HUDEP-2 (cell line): ENCODE data around the gene MAGI2.

Source experiments
- DNase-seq, 76 experiments: peaks; one replicate each; lab custom pipeline; 2025; ENCODE audit not compliant: unreplicated experiment in 76 of 76; lab: John Stamatoyannopoulos, UW

The MAGI2 gene

DNA sequence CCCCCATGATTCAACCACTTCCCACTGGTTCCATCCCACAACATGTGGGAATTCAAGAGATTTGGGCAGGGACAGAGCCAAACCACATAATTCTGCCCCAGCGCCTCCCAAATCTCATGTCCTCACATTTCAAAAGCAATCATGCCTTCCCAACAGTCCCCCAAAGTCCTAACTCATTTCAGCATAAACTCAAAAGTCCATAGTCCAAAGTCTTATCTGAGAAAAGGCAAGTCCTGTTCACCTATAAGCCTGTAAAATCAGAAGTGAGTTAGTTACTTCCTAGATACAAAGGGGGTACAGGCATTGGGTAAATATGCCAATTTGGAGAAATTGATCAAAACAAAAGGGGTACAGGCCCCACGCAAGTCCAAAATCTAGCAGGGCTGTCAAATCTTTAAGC, 272.9 kb downstream of the MAGI2 start:
- no peak for DNase-seq

DNA sequence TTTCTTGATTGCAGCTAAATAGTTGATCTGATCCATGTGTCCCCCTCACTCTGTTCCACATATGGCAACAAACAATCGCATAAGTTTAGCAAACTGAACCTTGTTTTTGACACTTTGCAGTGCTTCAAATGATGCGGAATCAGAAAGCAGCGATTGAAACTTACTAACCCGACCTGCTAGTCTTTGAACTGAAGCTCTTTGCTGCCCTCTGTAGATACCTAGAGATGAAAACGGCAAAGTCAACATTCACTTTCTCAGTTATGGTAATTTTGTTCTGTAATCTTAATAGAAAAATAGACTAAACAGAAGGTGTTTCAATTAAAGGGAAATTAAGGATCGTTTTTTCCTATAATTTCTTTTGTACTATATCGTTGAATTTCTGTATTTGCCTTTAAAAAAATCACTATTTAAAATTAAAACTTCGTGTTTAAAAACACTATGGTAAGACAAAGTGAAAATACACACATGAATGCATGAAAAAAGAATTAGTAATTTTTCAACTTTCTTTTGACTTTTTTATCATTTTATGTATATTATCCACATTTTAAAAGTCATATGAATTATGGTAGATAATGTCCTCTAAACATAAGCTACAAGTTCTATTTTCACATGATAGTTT, 276.5 kb downstream of the MAGI2 start:
- peak in 9 of 76 experiments; percentile 0 to 16 (median 5) for DNase-seq

DNA sequence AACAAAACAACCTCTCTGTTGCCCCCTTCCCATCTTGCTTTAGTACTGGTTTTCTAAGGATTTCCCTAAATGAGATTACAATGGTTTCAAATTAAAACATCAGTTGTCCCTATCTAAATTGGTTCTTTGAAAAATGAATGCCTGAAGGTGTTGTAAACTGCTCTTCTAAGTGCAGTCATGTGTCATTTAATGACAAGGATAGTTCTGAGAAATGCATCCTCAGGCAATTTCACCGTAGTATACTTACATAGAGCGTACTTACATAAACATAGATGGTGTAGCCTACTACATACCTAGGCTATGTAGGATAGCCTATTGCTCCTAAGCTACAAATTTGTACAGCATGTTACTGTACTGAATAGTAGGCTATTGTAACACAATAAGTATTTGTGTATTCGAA, 278.1 kb downstream of the MAGI2 start:
- no peak for DNase-seq

DNA sequence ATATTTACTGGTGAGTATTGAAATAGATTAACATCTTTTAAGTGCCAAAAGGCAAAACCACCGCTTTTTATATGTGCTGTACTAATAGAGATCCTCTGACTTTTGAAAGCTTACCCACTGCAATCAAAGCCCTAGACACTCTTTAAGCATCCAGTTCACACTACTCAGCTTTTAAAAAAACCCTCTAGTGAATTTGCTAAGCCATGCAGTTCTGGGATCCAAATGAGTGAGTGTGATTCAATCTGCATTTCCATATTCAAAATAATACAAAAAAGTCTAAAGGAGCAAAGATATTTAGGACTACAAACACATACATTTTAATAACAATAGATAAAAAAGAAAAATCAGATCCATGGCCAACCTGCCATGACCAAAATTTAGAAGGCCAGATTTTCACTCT, 288.2 kb downstream of the MAGI2 start:
- no peak for DNase-seq

DNA sequence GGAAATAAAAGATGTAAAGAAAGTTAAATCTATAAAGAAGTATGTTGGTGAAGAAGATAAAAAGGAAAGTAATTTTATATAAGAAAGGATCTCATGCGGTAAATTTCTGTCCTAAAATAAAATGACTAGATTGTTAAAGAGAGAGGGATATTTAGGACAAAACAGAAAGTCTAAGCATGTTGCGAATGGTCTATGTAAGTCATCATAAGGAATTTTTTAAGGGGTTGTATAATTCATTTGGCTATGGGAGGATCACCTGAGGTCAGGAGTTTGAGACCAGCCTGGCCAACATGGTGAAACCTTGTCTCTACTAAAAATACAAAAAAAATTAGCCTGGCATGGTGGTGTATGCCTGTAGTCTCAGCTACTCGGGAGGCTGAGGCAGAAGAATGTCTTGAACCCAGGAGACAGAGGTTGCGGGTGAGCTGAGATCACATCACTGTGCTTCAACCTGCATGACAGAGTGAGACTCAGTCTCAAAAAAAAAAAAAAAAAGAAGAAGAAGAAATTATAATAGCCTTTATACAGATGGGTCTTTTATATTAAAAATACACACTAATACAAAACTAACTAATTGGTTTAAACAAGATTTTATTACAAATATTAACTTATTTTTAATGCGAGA, 294.3 kb downstream of the MAGI2 start:
- DNase-seq, result no peak

DNA sequence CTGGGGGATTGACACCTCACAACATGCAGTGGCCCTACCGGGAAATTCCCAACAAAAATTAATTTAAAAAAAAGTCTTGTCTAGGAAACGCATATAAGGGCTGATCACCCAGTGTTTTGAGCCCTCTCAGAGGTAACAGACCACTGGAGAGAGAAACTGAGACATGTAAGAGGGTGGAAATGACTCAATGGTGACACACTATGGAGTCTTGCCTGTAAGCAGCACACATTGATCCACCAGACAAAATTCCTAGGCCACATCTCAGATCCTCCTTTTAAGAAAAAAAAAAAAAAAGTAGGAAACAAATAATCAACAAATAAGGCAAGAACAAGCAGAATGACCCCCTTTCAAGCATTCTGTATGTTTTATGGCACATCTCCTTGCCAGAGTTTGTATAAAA, 296.2 kb downstream of the MAGI2 start:
- no peak for DNase-seq

DNA sequence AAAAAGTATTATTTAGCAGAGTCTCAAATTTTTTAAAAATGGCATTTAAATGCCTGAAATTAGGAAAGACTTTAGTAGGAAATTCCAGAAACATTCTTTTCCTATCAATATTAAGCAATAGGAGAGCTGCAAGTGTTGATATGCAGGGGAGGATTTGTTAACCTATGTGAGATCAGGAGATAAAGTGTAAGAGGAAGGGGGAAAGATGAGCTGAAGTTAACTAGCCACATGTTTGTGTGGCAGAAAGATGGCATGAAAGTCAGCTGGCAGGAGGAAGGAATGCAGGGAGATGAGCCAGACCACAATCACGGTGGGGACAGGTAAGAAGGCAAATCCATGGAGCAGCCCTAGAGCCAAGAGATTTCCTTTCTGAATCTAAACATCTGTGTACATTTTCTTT, 303.6 kb downstream of the MAGI2 start:
- DNase-seq, result no peak

DNA sequence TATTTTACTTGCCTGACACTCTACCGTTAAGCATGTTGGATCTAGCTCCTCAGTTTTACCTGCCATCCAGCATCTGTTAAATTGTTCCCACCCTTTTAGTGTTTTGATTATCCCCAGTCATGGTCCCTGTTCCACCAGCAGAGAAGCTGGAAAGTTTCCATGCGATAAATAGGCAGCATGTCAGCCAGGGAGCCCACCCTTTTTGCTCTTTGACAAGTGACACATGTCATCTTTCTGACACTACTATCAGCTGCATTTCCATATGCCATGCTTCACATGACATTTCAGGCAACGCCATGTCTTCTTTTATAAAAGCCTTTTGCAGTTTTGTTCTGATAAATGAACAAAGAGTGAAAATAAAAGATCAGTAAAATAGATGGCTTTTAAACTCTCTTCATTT, 310.8 kb downstream of the MAGI2 start:
- no peak for DNase-seq

DNA sequence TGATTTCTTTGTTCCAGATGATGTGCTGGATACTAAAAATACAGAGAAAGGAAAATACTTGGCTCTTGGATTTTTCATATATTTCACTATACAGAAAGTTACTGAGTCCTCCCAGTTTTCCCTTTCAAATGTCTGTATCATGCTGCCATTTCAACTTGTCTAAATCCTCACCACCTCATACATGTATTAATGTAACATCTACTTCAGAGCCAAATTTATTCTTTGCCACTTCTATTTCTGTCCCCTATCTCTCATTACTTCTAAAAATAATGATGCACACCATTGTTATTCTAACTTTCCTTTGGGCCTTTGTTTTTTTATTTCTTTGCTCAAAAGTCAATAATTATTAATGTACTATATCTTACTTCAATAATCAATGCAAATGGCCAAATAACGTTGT, 312.2 kb downstream of the MAGI2 start:
- DNase-seq, result no peak

DNA sequence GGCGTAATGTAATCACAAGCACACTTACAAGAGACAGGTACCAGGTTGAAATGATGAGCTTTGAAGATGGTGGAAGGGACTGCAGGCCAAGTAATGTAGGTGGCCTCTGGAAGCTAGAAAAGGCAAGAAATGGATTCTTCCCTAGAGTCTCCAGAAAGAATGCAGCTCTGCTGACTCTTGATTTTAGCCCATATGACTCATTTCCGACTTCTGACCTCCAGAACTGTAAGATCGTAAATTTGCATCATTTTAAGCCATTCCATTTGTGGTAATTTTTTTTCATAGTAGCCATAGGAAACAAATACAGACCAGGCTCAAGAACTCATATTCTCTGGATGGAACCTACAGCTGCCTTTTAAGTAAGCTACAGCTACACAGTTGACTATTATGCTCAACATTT, 315.5 kb downstream of the MAGI2 start:
- no peak for DNase-seq

DNA sequence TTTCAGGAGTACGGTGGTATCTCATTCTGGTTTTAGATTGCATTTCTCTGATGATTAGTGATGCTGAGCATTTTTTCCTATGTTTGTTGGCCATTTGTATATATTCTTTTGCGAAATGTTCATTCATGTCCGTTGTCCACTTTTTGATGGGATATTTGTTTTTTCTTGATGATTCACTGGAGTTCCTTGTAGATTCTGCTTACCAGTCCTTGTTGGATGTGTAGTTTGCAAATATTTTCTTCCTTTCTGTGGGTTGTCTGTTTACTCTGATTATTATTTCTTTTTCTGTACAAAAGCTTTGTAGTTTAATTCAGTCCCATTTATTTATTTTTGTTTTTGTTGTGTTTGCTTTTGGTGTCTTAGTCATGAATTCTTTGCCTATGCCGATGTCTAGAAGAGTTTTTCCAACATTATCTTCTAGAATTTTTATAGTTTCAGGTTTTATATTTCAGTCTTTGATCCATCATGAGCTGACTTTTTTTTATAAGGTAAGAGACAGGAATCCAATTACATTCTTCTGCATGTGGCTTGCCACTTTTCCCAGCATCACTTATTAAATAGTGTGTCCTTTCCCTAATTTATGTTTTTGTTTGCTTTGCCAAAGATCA, 320.5 kb downstream of the MAGI2 start:
- DNase-seq, result no peak

DNA sequence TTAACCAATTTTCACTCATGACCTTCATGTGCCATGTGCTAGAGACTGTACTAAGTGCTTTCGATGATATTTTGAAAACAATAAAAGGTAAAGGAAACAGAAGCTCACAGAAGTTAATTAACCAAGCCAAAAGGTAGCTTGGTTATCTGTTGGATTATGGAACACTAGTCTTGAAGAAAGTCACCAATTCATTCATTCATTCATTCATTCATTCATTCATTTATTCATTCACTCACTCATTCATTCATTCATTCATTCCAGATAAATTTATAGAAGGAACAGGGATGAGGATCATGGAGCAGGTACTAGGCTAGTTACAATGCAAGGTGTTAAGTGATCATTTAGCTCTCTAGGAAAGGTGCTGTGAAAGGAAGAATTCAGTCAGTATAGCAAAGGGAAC, 322.8 kb downstream of the MAGI2 start:
- no peak for DNase-seq

DNA sequence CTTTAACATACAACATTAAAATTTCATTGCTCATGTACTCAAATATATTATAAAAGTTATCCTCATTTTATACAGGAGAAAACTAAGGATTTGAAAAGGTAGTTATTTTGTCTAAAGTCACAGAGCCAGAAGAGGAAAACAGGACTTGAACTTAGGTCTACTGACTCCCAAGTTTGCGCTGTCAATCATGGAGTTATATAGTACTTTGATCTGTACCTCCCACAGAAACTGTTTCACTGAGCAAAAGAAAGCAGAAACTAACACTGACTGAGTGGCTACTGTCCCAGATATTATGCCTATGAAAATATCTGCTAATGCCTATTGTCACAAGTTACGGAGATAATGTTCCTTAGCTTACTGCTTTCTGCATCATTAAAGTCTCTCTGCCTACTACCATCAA, 329.1 kb downstream of the MAGI2 start:
- DNase-seq, result no peak

DNA sequence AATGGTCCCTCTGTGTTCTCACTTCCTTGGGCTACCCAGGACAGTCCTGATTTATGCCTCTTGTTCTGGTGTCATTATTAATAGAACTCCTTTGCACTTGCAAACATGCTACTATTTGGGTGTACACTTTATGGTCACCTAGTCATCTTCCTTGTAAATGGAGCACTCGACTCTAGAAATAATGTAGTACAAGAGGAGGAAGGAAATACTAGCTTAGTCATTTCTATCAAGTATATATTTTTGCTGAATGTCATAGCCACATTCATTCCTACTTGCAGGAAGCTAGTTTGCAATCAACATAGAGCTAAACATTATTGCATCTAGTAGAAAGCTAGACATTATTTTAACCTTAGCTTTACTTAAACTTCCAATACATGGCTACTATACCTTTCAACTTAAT, 335.3 kb downstream of the MAGI2 start:
- DNase-seq, result no peak

DNA sequence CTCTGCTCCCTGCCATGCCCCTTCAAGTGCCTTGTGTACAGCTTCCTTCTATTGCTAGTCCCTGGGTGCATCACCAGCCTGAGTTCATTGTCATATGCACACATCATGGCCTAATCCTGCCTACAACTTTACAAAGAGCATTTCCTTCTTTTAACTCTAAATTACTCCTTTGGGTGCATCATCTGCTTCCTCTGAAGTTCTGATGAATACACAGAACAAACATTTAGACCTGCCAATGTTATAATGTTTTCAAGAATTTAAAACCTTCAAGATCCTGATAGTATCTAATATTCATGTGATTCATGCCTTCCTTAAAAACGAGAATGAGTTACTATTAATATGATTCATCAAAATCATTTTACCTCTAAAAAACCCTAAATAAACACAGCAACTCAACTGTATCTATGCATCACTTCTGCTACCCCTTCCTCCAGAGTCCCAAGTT, 357.1 kb downstream of the MAGI2 start:
- no peak for DNase-seq

DNA sequence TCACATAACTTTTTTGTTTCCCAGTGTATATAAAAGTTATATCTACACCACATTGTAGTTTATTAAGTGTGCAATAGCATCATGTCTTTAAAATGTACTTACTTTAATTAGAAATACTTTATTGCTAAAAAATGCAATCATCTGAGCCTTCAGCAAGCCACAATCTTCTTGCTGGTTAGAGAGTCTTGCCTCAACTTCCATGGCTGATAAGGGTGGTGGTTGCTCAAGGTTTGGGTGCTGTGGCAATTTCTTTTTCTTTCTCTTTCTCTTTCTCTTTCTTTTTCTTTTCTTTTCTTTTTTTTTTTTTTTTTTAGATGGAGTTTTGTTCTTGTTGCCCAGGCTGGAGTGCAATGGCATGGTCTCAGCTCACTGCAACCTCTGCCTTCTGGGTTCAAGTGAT, 360.0 kb downstream of the MAGI2 start:
- no peak for DNase-seq

DNA sequence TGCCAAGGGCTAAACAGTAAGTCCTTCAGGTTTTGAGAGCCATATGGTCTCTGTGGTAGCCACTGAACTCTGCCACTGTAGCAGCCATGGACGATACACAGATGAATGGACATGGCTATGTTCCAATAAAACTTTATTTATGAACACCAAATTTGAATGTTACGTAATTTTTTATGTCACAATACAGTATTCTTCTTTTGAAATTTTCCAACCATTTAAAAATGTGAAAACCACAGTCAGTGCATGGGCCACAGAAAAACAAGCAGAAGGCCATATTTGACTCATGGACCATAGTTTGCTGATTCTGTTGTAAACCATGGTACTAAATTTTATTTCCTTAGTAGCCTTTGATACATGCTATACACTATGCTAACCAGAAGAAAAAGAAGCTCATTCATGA, 361.8 kb downstream of the MAGI2 start:
- DNase-seq, result no peak

DNA sequence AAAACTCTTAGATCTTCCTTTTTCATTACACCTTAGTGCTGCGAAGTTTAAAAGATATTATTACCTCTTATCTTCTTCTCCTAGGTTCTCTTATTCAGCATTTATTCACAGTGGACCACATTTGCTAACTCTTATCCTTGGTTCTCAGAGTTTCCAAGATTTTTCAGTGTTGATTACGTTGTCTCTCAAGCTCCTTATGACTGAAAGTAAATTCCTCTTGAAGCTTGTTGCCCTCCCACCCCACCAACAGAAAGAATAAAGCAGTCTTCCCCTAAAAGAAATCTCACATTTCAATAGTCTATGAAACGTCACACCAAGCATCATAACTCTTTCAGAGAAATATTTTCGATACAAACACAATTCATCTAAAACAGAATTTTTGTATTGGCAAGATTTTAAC, 362.5 kb downstream of the MAGI2 start:
- no peak for DNase-seq

DNA sequence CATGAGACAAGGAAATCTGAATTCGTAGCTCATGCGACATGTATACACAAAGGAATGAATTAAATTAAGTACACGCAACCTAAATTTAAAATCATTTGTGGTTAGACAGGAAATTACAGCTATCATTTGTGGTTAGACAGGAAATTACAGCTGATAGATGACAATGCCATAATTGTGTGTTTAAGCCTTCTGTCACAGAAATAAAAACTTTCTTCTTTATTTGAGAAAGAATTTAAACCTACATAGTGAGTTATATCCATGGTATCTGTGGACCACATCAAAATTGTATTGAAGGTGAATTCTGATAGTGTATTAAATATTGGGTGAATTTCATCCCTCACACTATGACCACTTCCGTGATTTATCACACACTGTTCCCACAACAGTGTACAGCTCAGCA, 362.9 kb downstream of the MAGI2 start:
- no peak for DNase-seq

DNA sequence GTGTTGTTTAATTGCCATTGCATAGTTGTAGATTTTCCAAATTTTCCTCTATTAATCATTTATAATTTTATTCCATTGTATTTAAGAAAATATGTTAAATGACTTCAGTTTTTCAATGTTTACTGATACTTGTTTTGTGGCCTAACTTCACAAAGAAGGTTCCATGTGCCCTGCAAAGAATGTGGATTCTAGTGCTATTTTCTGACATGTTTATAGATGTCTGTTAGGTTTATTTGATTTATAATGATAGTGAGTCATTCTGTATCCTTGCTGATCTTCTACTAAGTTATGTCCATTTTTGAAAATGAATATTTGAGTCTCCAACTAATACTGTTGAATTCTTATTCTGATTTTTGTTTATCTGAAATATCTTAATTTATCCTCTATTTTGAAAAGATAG, 369.0 kb downstream of the MAGI2 start:
- DNase-seq, result no peak

DNA sequence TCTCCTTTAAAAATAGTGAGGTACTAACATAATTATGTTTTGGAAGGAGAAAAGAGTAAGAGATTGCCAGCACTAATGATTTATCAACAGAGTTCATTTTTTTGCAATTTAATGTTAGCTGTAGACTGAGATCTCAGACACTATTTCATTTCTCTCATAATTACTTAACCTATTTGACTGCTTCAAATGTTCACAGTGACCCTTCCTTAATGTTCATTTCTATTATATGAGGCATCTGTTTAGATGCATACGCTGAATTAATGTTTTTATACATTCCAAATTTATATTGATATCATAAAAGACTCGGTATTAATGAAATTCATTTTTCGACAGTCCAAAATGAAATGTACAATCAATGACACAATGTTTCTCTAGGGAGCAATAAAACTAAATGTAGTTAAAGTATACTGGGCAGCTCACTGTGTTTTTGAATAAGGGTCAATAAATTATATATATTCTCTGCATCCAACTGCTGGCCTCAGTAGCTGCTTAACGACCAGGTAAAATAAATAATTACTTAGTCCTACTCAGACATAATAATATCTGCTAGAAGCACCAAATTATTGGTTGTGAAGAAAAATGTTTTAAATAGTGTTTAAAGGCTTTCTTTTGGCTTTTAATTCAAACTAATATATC, 373.4 kb downstream of the MAGI2 start:
- no peak for DNase-seq

DNA sequence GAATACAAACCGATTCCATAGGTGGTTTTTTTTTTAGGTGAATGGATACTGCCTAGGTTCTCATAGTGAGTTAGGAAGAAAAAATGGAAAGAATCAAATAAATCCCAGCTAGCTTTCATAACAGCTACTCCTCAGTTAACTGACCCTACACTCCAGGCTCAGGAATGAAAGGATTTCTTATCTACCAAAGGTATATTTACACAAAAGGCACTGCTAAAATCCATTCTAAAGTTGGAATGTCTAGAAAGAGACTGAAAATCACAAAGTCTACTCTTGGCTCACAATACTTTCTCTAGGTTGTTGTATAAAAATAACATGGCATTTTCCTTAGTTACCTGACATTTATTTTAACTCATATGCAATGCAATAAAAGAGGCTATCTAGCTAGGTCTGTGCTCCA, 375.2 kb downstream of the MAGI2 start:
- DNase-seq, result no peak
